K562 (cell line): Measurements from ENCODE around the gene BLOC1S4. TPM values are rescaled to one million over a fixed set of nuclear protein-coding genes. Genes with fewer than 3 reads are reported as not detected.
A peak's percentile ranks its signal among the peaks of the same experiment; 100 is the strongest.

Experiments
- C11orf30 ChIP-seq: fragments of 450-650 bp; IDR thresholded peaks from 2 replicates; pipeline ENCODE4 v1.6.1; 2016; ENCODE audit warnings: low read depth, mild to moderate bottlenecking
- CCNT2 ChIP-seq: IDR thresholded peaks from 2 replicates; pipeline ENCODE4 v1.6.1; 2011; ENCODE audit warnings: borderline replicate concordance, low read depth, mild to moderate bottlenecking, moderate library complexity, mixed read lengths, low read length; ENCODE audit not compliant: insufficient read length; ENCODE audit errors: extremely low read depth
- DIDO1 ChIP-seq: fragments of 450-650 bp; IDR thresholded peaks from 2 replicates; pipeline ENCODE4 v1.6.1; 2016; ENCODE audit warnings: low read depth, missing biosample characterization, missing genetic modification characterization
- EZH2 ChIP-seq: IDR thresholded peaks from 2 replicates; pipeline ENCODE4 v1.6.1; 2012; ENCODE audit warnings: low read depth, mild to moderate bottlenecking, inconsistent platforms, low read length, borderline replicate concordance
- MAFF ChIP-seq: IDR thresholded peaks from 2 replicates; pipeline ENCODE4 v1.6.1; 2012; ENCODE audit warnings: low read length, improper control_type of control experiment
- MYBL2 ChIP-seq, 2 experiments: fragments of 450-650 bp in 1 of 2; sonication (generic) in 1 of 2; formaldehyde crosslinking in 1 of 2; IDR thresholded peaks; 2 replicates each; pipeline versions ENCODE4 v1.6.1 to v1.8.1; 2017 to 2022; ENCODE audit warnings: borderline replicate concordance in 1 of 2, inconsistent platforms in 1 of 2, low read depth in 1 of 2, mild to moderate bottlenecking in 1 of 2, missing genetic modification reagents in 1 of 2, moderate library complexity in 1 of 2
- MYC ChIP-seq, 2 experiments: fragments of 250-450 bp in 1 of 2; sonication (Bioruptor Pico) in 1 of 2; IDR thresholded peaks; 2 replicates each; pipeline versions ENCODE4 v1.5.1 to v1.6.1; 2012 to 2021; ENCODE audit warnings: low read depth in 2 of 2, borderline replicate concordance in 1 of 2, improper control_type of control experiment in 1 of 2, low read length in 1 of 2, mild to moderate bottlenecking in 1 of 2, moderate library complexity in 1 of 2
- RNF2 ChIP-seq: sonication (generic); IDR thresholded peaks from 2 replicates; pipeline ENCODE4 v1.6.1; 2016
- SMARCC2 ChIP-seq: fragments of 450-650 bp; IDR thresholded peaks from 2 replicates; pipeline ENCODE4 v1.6.1; 2017; ENCODE audit warnings: antibody characterized with exemption, moderate library complexity, mild to moderate bottlenecking, low read depth
- THRAP3 ChIP-seq: fragments of 450-650 bp; IDR thresholded peaks from 2 replicates; pipeline ENCODE4 v1.6.1; 2016; ENCODE audit warnings: mild to moderate bottlenecking, inconsistent platforms, borderline replicate concordance
- ZFPM2 ChIP-seq: fragments of 250-450 bp; sonication (Bioruptor Pico); IDR thresholded peaks from 2 replicates; pipeline ENCODE4 v1.5.1; 2022; ENCODE audit warnings: mild to moderate bottlenecking
- ZFX ChIP-seq: sonication (generic); formaldehyde crosslinking; IDR thresholded peaks from 2 replicates; pipeline ENCODE4 v1.8.0; 2022; ENCODE audit warnings: mild to moderate bottlenecking, missing genetic modification reagents, moderate library complexity
- ZNF124 ChIP-seq: sonication (generic); formaldehyde crosslinking; IDR thresholded peaks from 2 replicates; pipeline ENCODE4 v1.8.1; 2022; ENCODE audit warnings: missing genetic modification reagents
- ZNF699 ChIP-seq: fragments of 250-450 bp; sonication (Bioruptor Pico); IDR thresholded peaks from 2 replicates; pipeline ENCODE4 v1.8.0; 2021; ENCODE audit warnings: mild to moderate bottlenecking, moderate library complexity; ENCODE audit not compliant: insufficient replicate concordance
- polyA plus RNA-seq, 8 experiments: library from polyadenylated mRNA; depleted of rRNA in 4 of 8; stranded (reverse) in 5 of 8; unstranded in 3 of 8; fragments of >200 nt; fragmentation: Nextera tagmentation in 2 of 8; fragmentation: Illumina TruSeq in 1 of 8; extraction: Ambion mirVana in 2 of 8; extraction: Trizol in 1 of 8; gene quantifications; 2 replicates each; pipeline versions ENCODE4 v1.2.1 to v1.2.3, GENCODE V29; 2011 to 2014; ENCODE audit warnings: inconsistent platforms in 1 of 8, missing spikeins in 1 of 8
- total RNA-seq, 7 experiments: library from RNA; depleted of rRNA in 6 of 7; stranded (reverse); fragments of >200 nt in 6 of 7; fragmentation: Illumina TruSeq in 2 of 7; extraction: Trizol in 2 of 7; gene quantifications; 2 replicates each; pipeline versions ENCODE4 v1.2.1 to v1.2.3, GENCODE V29; 2011 to 2021; ENCODE audit warnings: low replicate concordance in 1 of 7
- TF ChIP-seq, protein P1 (sequence below): sonication (generic); formaldehyde crosslinking; IDR thresholded peaks from 2 replicates; pipeline ENCODE4 v1.8.1; 2023; ENCODE audit warnings: mild to moderate bottlenecking, missing genetic modification reagents
- TF ChIP-seq, protein P2 (sequence below): sonication (generic); formaldehyde crosslinking; IDR thresholded peaks from 2 replicates; pipeline ENCODE4 v1.8.1; 2022; ENCODE audit warnings: missing genetic modification reagents
- TF ChIP-seq, protein P3 (sequence below): fragments of 450-650 bp; conservative IDR thresholded peaks from 2 replicates; pipeline ENCODE4 v1.6.1; 2016; ENCODE audit warnings: missing genetic modification characterization, low read depth, mild to moderate bottlenecking, control low read depth, missing compliant biosample characterization
- TF ChIP-seq, protein P4 (sequence below): IDR thresholded peaks from 2 replicates; pipeline ENCODE4 v1.6.1; 2016; ENCODE audit warnings: missing genetic modification characterization, missing compliant biosample characterization

The BLOC1S4 gene
- total and polyA plus RNA-seq, 9 of the 15 experiments (the other 6 are each of a cell fraction or from before 2014, with no cell fraction given), result 3.1 to 31.6 (median 11.2) TPM

DNA sequence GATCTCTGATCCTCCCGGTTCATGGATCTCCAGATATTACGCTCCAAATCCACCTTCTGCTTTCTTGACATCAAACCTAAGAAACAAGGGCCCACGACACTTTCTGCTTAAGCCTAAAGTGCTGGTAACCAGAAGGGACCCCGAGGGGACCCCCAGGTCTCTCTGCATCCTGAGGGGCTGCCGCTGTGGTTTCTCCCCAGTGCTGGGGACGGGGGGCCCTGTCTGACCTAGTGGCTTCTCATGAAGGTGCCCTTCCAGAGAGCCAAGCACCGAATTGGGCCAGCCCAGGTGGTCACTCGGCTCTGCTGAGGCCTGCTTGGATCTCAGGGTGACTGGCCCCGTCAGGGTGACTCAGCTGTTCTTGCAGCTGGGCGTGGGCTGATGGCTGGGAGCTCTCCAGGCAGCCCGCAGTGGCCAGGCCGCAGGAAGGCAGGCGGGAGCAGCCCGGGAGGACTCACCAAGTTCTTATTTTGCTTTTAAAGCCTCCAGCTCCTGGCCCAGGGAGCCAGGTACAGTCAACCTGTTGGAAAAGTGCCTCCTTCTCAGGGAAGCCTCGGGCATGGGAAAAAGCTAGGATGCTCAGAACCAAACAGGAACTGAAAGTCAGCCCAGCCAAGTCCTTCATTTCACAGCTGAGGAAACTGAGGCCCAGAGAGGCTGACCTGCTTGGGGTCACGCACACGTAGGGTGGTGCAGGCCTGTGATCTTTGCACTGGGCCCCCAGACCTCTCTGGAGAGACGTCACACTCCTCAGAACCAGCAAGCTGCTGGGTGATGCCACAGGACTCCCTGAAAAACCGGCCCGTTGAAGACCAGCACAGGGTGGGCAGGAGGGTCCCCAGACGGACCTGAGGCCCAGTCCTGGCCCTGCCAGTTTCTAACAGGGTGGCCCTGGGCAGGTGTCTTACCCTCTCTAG is 16.7 kb downstream of the BLOC1S4 start (continued):
- TF ChIP-seq, protein P1, sequence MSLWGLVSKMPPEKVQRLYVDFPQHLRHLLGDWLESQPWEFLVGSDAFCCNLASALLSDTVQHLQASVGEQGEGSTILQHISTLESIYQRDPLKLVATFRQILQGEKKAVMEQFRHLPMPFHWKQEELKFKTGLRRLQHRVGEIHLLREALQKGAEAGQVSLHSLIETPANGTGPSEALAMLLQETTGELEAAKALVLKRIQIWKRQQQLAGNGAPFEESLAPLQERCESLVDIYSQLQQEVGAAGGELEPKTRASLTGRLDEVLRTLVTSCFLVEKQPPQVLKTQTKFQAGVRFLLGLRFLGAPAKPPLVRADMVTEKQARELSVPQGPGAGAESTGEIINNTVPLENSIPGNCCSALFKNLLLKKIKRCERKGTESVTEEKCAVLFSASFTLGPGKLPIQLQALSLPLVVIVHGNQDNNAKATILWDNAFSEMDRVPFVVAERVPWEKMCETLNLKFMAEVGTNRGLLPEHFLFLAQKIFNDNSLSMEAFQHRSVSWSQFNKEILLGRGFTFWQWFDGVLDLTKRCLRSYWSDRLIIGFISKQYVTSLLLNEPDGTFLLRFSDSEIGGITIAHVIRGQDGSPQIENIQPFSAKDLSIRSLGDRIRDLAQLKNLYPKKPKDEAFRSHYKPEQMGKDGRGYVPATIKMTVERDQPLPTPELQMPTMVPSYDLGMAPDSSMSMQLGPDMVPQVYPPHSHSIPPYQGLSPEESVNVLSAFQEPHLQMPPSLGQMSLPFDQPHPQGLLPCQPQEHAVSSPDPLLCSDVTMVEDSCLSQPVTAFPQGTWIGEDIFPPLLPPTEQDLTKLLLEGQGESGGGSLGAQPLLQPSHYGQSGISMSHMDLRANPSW, result no peak
- peak; percentile 85 for TF ChIP-seq MAFF
- peak; percentile 97 for TF ChIP-seq ZFX (CRISPR knock-in tag)
- no peak for TF ChIP-seq MYBL2 (IDR thresholded peaks at IDR 0.05; ENCODE audit: low read depth)
- no peak for TF ChIP-seq MYBL2 (CRISPR knock-in tag; IDR thresholded peaks at IDR 0.05; ENCODE audit: borderline replicate concordance)
- no peak for TF ChIP-seq ZNF124 (CRISPR knock-in tag)
- peak; percentile 99 for TF ChIP-seq C11orf30
- TF ChIP-seq SMARCC2, result peak; percentile 67; the same call in 1 of the 2 replicates
- TF ChIP-seq, protein P2, sequence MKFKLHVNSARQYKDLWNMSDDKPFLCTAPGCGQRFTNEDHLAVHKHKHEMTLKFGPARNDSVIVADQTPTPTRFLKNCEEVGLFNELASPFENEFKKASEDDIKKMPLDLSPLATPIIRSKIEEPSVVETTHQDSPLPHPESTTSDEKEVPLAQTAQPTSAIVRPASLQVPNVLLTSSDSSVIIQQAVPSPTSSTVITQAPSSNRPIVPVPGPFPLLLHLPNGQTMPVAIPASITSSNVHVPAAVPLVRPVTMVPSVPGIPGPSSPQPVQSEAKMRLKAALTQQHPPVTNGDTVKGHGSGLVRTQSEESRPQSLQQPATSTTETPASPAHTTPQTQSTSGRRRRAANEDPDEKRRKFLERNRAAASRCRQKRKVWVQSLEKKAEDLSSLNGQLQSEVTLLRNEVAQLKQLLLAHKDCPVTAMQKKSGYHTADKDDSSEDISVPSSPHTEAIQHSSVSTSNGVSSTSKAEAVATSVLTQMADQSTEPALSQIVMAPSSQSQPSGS (CRISPR knock-in tag), result no peak
- TF ChIP-seq MYC (IDR thresholded peaks at IDR 0.05; ENCODE audit: low read depth, low read length), result peak; percentile 77
- no peak for TF ChIP-seq MYC (CRISPR knock-in tag; IDR thresholded peaks at IDR 0.05; ENCODE audit: borderline replicate concordance, low read depth)
- TF ChIP-seq, protein P3, sequence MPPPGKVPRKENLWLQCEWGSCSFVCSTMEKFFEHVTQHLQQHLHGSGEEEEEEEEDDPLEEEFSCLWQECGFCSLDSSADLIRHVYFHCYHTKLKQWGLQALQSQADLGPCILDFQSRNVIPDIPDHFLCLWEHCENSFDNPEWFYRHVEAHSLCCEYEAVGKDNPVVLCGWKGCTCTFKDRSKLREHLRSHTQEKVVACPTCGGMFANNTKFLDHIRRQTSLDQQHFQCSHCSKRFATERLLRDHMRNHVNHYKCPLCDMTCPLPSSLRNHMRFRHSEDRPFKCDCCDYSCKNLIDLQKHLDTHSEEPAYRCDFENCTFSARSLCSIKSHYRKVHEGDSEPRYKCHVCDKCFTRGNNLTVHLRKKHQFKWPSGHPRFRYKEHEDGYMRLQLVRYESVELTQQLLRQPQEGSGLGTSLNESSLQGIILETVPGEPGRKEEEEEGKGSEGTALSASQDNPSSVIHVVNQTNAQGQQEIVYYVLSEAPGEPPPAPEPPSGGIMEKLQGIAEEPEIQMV, result peak; percentile 14
- peak; percentile 68 for TF ChIP-seq CCNT2
- no peak for TF ChIP-seq THRAP3
- TF ChIP-seq, protein P4, sequence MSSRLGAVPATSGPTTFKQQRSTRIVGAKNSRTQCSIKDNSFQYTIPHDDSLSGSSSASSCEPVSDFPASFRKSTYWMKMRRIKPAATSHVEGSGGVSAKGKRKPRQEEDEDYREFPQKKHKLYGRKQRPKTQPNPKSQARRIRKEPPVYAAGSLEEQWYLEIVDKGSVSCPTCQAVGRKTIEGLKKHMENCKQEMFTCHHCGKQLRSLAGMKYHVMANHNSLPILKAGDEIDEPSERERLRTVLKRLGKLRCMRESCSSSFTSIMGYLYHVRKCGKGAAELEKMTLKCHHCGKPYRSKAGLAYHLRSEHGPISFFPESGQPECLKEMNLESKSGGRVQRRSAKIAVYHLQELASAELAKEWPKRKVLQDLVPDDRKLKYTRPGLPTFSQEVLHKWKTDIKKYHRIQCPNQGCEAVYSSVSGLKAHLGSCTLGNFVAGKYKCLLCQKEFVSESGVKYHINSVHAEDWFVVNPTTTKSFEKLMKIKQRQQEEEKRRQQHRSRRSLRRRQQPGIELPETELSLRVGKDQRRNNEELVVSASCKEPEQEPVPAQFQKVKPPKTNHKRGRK (tag), result no peak
- no peak for TF ChIP-seq EZH2
- peak; percentile 27 for TF ChIP-seq ZNF699 (CRISPR knock-in tag)
- peak; percentile 89 for TF ChIP-seq RNF2
- TF ChIP-seq ZFPM2 (CRISPR knock-in tag), result no peak
- no peak; the same call in 1 of the 2 replicates for TF ChIP-seq DIDO1 (tag)
